OCI-LY1 (cell line): ENCODE measurements around the gene STK32B.

ENCODE experiments used
- CTCF ChIP-seq: fragments of 200-600 bp; sonication (generic), shearing (Covaris generic); IDR thresholded peaks from 2 replicates; pipeline ENCODE4 v1.5.1; 2017; ENCODE audit warnings: mild to moderate bottlenecking, antibody characterized with exemption, low read length, moderate library complexity, mixed read lengths
- EZH2 ChIP-seq: fragments of 200-600 bp; sonication (generic), shearing (Covaris generic); IDR thresholded peaks from 2 replicates; pipeline ENCODE4 v1.8.0; 2017; ENCODE audit warnings: borderline replicate concordance, mixed run types, mild to moderate bottlenecking, antibody characterized with exemption, low read length, moderate library complexity, mixed read lengths

GRCh38 chr4:5018603-5019002 is 32.7 kb upstream of the STK32B start:
- TF ChIP-seq CTCF (no peak), EZH2 (no peak)
